GM10847 (cell line): ENCODE measurements around the gene LTV1.

Experiments used
- POLR2A ChIP-seq: IDR thresholded peaks from 2 replicates; pipeline ENCODE4 v1.6.1; 2011; ENCODE audit not compliant: insufficient read length; ENCODE audit errors: extremely low read depth

The LTV1 gene

GRCh38 chr6:143839196-143839595 is 3.9 kb upstream of the LTV1 start:
- no peak for TF ChIP-seq POLR2A

- no peak for TF ChIP-seq POLR2A
Measured at GRCh38 chr6:143840595-143841265, 2.4 kb upstream of the LTV1 start.

- TF ChIP-seq POLR2A = no peak
Measured at GRCh38 chr6:143842461-143842901, 657 bp upstream of the LTV1 start.

GRCh38 chr6:143843677-143843999 is 500 bp downstream of the LTV1 start:
- no peak for TF ChIP-seq POLR2A

GRCh38 chr6:143844006-143844405 is 868 bp downstream of the LTV1 start:
- no peak for TF ChIP-seq POLR2A

- TF ChIP-seq POLR2A = no peak
Measured at GRCh38 chr6:143845033-143845432, 1.9 kb downstream of the LTV1 start.

- TF ChIP-seq POLR2A = no peak
Measured at GRCh38 chr6:143857651-143858050, 14.5 kb downstream of the LTV1 start.

- TF ChIP-seq POLR2A = no peak
Measured at GRCh38 chr6:143859891-143860660, 16.9 kb downstream of the LTV1 start.

- no peak for TF ChIP-seq POLR2A
Measured at GRCh38 chr6:143863771-143864170, 20.6 kb downstream of the LTV1 start.

- no peak for TF ChIP-seq POLR2A
Measured at GRCh38 chr6:143864234-143864633, 21.1 kb downstream of the LTV1 start, which contains the start of gene ZC2HC1B. Gene ZC2HC1B (plus strand): TSS chr6:143864474. CDS start chr6:143864540, 66 bp downstream.

GRCh38 chr6:143867236-143867635 is 24.1 kb downstream of the LTV1 start:
- TF ChIP-seq POLR2A = no peak

- TF ChIP-seq POLR2A = no peak
Measured at GRCh38 chr6:143872201-143872600, 29.1 kb downstream of the LTV1 start.

- no peak for TF ChIP-seq POLR2A
Measured at GRCh38 chr6:143877584-143878271, 34.6 kb downstream of the LTV1 start.

GRCh38 chr6:143878272-143878760 is 35.2 kb downstream of the LTV1 start:
- no peak for TF ChIP-seq POLR2A

GRCh38 chr6:143880412-143880811 is 37.3 kb downstream of the LTV1 start:
- no peak for TF ChIP-seq POLR2A

GRCh38 chr6:143882401-143882930 is 39.3 kb downstream of the LTV1 start:
- TF ChIP-seq POLR2A = no peak

- no peak for TF ChIP-seq POLR2A
Measured at GRCh38 chr6:143884216-143884900, 41.2 kb downstream of the LTV1 start.
